NCI-H774 (cell line): ENCODE results near the gene GSTA1.
"Not testable (repeated sequence)": the region's sequence is repeated elsewhere in the genome, so short reads cannot be mapped to it uniquely, and the experiment has no call there.

Experiments
- DNase-seq: peaks from one replicate; lab custom pipeline; 2025; lab: John Stamatoyannopoulos, UW

The GSTA1 gene

GRCh38 chr6:52757651-52758338 lies 45.8 kb downstream of the GSTA1 start:
- DNase-seq = not testable (repeated sequence)

- no peak for DNase-seq
These were observed 49.2 kb downstream of the GSTA1 start for GRCh38 chr6:52754443-52754842.

- not testable (repeated sequence) for DNase-seq
These were observed 50.5 kb downstream of the GSTA1 start for GRCh38 chr6:52753137-52753536.

- no peak for DNase-seq
These were observed 51.3 kb downstream of the GSTA1 start for GRCh38 chr6:52752310-52752709.

- DNase-seq = no peak
These were observed 54.0 kb downstream of the GSTA1 start for GRCh38 chr6:52749556-52750152.

- DNase-seq = not testable (repeated sequence)
These were observed 56.3 kb downstream of the GSTA1 start for GRCh38 chr6:52747301-52747700.

- DNase-seq = no peak
These were observed 57.4 kb downstream of the GSTA1 start for GRCh38 chr6:52746213-52746612.

GRCh38 chr6:52745764-52746201 lies 57.8 kb downstream of the GSTA1 start:
- DNase-seq = no peak

- DNase-seq = no peak
These were observed 61.7 kb downstream of the GSTA1 start for GRCh38 chr6:52741872-52742271.
